ENCODE data around the gene CALM1. TPM values are rescaled to one million over a fixed set of nuclear protein-coding genes. Genes with fewer than 3 reads are reported as not detected.

The CALM1 gene
- total RNA-seq, 1 experiment from 2014 or later = 998 TPM

DNA sequence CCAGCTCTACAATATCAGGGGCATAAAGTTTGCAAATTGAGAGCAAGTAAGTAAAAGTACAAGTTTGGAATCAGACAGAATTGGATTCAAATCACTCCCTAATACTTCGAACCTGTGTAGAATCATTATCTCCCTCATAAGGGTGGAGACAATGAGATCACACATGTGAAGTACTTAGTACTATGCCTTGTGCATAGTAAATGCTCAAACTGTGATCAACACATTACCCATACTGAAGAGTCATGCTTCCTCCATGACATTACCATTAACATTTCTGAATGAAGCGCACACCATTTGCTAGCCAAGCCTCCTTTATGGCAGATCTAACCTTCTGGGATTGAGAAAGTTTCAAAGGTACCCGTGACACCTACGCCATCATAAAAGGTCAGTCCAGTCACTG lies 38.5 kb upstream of the CALM1 start:
- H3K4me1 ChIP-seq (ENCODE audit: insufficient read depth, low read length, poor library complexity, severe bottlenecking) = no peaks in the 10 kb centered on the region
- DNase-seq (ENCODE audit: low spot score) = no peak
- no peaks in the 10 kb centered on the region for H3K9me3 ChIP-seq (ENCODE audit: low read depth, low read length, poor library complexity, severe bottlenecking)
- intact Hi-C loops (cut with micrococcal nuclease; ENCODE audit: unreplicated experiment) = no loop called here
- no peak for TF ChIP-seq EZH2 (IDR thresholded peaks at IDR 0.05; ENCODE audit: borderline replicate concordance, low read depth, low read length, poor library complexity, severe bottlenecking)
- TF ChIP-seq, protein P1, sequence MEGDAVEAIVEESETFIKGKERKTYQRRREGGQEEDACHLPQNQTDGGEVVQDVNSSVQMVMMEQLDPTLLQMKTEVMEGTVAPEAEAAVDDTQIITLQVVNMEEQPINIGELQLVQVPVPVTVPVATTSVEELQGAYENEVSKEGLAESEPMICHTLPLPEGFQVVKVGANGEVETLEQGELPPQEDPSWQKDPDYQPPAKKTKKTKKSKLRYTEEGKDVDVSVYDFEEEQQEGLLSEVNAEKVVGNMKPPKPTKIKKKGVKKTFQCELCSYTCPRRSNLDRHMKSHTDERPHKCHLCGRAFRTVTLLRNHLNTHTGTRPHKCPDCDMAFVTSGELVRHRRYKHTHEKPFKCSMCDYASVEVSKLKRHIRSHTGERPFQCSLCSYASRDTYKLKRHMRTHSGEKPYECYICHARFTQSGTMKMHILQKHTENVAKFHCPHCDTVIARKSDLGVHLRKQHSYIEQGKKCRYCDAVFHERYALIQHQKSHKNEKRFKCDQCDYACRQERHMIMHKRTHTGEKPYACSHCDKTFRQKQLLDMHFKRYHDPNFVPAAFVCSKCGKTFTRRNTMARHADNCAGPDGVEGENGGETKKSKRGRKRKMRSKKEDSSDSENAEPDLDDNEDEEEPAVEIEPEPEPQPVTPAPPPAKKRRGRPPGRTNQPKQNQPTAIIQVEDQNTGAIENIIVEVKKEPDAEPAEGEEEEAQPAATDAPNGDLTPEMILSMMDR (conservative IDR thresholded peaks at IDR 0.05; ENCODE audit: low read depth, low read length) = no peak
- CTCF ChIA-PET = interaction anchor here (0.6 kb wide), 1 partner anchor 29 kb away, joined by 8 read pairs; no protein-coding TSS in a partner anchor
- POLR2A ChIA-PET (ENCODE audit: low non-redundant PET) = no interaction called here
- H3K4me3 ChIP-seq (ENCODE audit: low read depth, low read length, poor library complexity, severe bottlenecking) = no peak overlapping the region
- no TSS peak for BruUV-seq (replicated peaks)
- H3K27me3 ChIP-seq (replicated peaks; ENCODE audit: insufficient read depth, low read depth, low read length, poor library complexity) = no peaks in the 10 kb centered on the region
- no peaks in the 10 kb centered on the region for H3K36me3 ChIP-seq (ENCODE audit: insufficient read depth, low read length, poor library complexity, severe bottlenecking)
- no peak overlapping the region for H3K27ac ChIP-seq (ENCODE audit: low read depth, low read length, poor library complexity, severe bottlenecking)

DNA sequence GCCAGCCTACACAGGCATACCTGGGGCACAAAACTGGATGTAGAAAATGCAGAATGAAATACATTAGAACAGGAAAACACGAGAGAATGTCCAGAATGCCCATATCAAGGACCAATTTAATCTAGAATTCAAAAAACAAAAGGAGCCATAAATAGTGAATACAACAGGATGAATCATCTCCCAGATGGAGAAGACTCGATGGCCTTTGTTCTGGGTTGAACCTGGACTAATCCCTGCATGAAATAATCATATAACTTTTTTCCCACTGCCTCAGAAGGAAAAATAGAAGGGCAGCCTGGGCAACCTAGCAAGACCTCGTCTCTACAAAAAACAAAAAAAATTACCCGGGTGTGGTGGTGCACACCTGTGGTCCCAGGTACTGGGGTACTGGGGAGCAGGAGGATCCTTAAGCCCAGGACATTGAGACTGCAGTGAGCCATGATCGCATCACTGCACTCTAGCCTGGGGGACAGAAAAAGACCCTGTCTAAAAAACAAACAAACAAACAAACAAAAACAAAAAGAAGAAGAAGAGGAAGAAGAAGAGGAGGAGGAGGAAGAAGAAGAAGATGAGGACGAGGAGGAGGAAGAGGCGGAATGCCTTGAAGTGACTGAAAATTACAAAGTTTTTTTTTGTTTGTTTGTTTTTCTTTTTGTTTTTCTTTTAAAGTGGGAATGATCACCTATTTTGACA lies 34.8 kb upstream of the CALM1 start:
- no peak overlapping the region for H3K4me3 ChIP-seq (ENCODE audit: low read depth, low read length, poor library complexity, severe bottlenecking)
- intact Hi-C loops (cut with micrococcal nuclease; ENCODE audit: unreplicated experiment) = no loop called here
- H3K4me1 ChIP-seq (ENCODE audit: insufficient read depth, low read length, poor library complexity, severe bottlenecking) = peaks cover 8% of the 10 kb centered on the region
- no peak for TF ChIP-seq EZH2 (IDR thresholded peaks at IDR 0.05; ENCODE audit: borderline replicate concordance, low read depth, low read length, poor library complexity, severe bottlenecking)
- TF ChIP-seq, protein P1 (conservative IDR thresholded peaks at IDR 0.05; ENCODE audit: low read depth, low read length) = no peak
- ChIA-PET POLR2A (ENCODE audit: low non-redundant PET) (no interaction called here), CTCF (no interaction called here)
- no peaks in the 10 kb centered on the region for H3K27me3 ChIP-seq (replicated peaks; ENCODE audit: insufficient read depth, low read depth, low read length, poor library complexity)
- H3K9me3 ChIP-seq (ENCODE audit: low read depth, low read length, poor library complexity, severe bottlenecking) = no peaks in the 10 kb centered on the region
- H3K36me3 ChIP-seq (ENCODE audit: insufficient read depth, low read length, poor library complexity, severe bottlenecking) = no peaks in the 10 kb centered on the region
- H3K27ac ChIP-seq (ENCODE audit: low read depth, low read length, poor library complexity, severe bottlenecking) = no peak overlapping the region
- DNase-seq (ENCODE audit: low spot score) = no peak
- no TSS peak for BruUV-seq (replicated peaks)

DNA sequence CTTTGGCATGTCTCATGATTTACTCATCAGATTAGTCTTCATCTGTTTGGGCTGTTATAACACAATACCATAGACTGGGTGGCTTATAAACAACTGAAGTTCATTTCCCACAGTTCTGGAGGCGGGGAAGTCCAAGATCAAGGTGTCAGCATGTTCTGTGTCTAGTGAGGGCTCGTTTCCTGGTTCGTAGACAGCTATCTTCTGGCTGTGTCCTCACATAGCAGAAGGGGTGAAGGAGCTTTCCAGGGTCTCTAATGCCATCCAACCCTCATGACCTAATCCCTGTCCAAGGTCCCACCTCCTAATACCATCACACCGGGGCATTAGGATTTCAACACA lies 34.3 kb upstream of the CALM1 start:
- Histone ChIP-seq H3K4me1 (ENCODE audit: insufficient read depth, low read length, poor library complexity, severe bottlenecking) (peaks cover 8% of the 10 kb centered on the region), H3K9me3 (ENCODE audit: low read depth, low read length, poor library complexity, severe bottlenecking) (no peaks in the 10 kb centered on the region), H3K27ac (ENCODE audit: low read depth, low read length, poor library complexity, severe bottlenecking) (no peak overlapping the region), H3K4me3 (ENCODE audit: low read depth, low read length, poor library complexity, severe bottlenecking) (no peak overlapping the region), H3K36me3 (ENCODE audit: insufficient read depth, low read length, poor library complexity, severe bottlenecking) (no peaks in the 10 kb centered on the region), H3K27me3 (replicated peaks; ENCODE audit: insufficient read depth, low read depth, low read length, poor library complexity) (no peaks in the 10 kb centered on the region)
- intact Hi-C loops (cut with micrococcal nuclease; ENCODE audit: unreplicated experiment) = no loop called here
- TF ChIP-seq, protein P1 (conservative IDR thresholded peaks at IDR 0.05; ENCODE audit: low read depth, low read length) = no peak
- TF ChIP-seq EZH2 (IDR thresholded peaks at IDR 0.05; ENCODE audit: borderline replicate concordance, low read depth, low read length, poor library complexity, severe bottlenecking) = no peak
- CTCF ChIA-PET = no interaction called here
- POLR2A ChIA-PET (ENCODE audit: low non-redundant PET) = no interaction called here
- DNase-seq (ENCODE audit: low spot score) = no peak
- BruUV-seq (replicated peaks) = no TSS peak

Measured in A673 (cell line).